ENCODE data around the gene TMEM242. TPM values are rescaled to one million over a fixed set of nuclear protein-coding genes. Genes with fewer than 3 reads are reported as not detected.

Gene TMEM242
- total RNA-seq, 2 donors from 2014 or later = 4.8 to 8.4 TPM

Other genes with a start within 250 kb of the TMEM242 start
- 1 to 10 TPM in 1 of 2 donors, under 1 TPM in 1; 0.91 to 3.7 TPM for gene ZDHHC14, start 57.7 kb upstream of the TMEM242 start, total RNA-seq